ENCODE results near the gene PIRT.
"Not testable (repeated sequence)": the region's sequence is repeated elsewhere in the genome, so short reads cannot be mapped to it uniquely, and the experiment has no call there.

Gene PIRT

DNA sequence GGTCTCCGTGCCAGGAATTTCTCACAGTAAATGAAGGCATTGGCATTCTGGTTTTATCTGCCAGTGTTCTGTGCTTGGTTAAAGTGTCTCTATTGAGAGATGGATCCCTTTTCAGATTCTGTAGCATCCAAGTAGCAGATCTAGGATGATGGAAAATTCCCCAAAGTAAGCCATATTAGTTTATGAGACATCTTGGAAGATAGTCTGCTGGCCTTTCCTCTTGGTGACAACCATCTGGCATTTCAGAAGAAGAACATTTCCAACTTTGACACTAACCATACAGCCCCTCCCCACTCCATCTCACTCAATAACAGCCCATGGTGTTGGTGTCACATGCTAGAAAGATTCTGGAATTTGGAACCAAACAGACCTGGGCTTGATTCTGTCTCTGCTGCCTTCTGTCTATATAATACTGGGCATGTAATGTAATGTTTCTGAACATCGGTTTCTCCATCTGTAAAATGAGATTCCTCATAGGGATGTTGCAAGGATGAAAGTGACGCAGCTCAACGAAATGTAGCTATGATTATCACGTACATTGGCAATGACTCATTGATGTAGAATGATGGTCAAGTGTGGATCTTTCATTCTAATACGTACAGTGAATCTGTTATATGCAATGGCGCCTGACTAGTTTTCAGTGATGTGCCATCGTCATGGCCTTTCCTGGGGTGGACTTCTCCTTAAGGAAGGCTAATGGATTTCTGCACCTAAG lies 32.6 kb upstream of the PIRT start:
- DNase-seq: no peak
- Histone ChIP-seq H3K27me3 (no peaks in the 10 kb centered on the region), H3K4me3 (ENCODE audit: low read depth, low read length) (no peak overlapping the region), H3K4me1 (no peaks in the 10 kb centered on the region), H3K36me3 (no peaks in the 10 kb centered on the region), H3K9me3 (no peaks in the 10 kb centered on the region)
- TF ChIP-seq, protein P1, sequence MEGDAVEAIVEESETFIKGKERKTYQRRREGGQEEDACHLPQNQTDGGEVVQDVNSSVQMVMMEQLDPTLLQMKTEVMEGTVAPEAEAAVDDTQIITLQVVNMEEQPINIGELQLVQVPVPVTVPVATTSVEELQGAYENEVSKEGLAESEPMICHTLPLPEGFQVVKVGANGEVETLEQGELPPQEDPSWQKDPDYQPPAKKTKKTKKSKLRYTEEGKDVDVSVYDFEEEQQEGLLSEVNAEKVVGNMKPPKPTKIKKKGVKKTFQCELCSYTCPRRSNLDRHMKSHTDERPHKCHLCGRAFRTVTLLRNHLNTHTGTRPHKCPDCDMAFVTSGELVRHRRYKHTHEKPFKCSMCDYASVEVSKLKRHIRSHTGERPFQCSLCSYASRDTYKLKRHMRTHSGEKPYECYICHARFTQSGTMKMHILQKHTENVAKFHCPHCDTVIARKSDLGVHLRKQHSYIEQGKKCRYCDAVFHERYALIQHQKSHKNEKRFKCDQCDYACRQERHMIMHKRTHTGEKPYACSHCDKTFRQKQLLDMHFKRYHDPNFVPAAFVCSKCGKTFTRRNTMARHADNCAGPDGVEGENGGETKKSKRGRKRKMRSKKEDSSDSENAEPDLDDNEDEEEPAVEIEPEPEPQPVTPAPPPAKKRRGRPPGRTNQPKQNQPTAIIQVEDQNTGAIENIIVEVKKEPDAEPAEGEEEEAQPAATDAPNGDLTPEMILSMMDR (IDR thresholded peaks at IDR 0.05; ENCODE audit: low read depth, low read length): no peak

GRCh38 chr17:10868744-10869143 lies 30.9 kb upstream of the PIRT start:
- not testable (repeated sequence) for H3K36me3 ChIP-seq; DNase-seq; H3K4me1 ChIP-seq; H3K9me3 ChIP-seq; H3K4me3 ChIP-seq (ENCODE audit: low read depth, low read length); H3K27me3 ChIP-seq

GRCh38 chr17:10859051-10859450 lies 21.2 kb upstream of the PIRT start:
- Histone ChIP-seq H3K36me3 (no peaks in the 10 kb centered on the region), H3K27me3 (no peaks in the 10 kb centered on the region), H3K4me1 (no peaks in the 10 kb centered on the region), H3K9me3 (no peaks in the 10 kb centered on the region), H3K4me3 (ENCODE audit: low read depth, low read length) (no peak overlapping the region)
- TF ChIP-seq, protein P1 (IDR thresholded peaks at IDR 0.05; ENCODE audit: low read depth, low read length): no peak
- DNase-seq: no peak

- no peak for DNase-seq
- Histone ChIP-seq H3K36me3 (no peaks in the 10 kb centered on the region), H3K9me3 (no peaks in the 10 kb centered on the region), H3K4me1 (no peaks in the 10 kb centered on the region), H3K4me3 (ENCODE audit: low read depth, low read length) (no peak overlapping the region), H3K27me3 (no peaks in the 10 kb centered on the region)
- TF ChIP-seq, protein P1 (IDR thresholded peaks at IDR 0.05; ENCODE audit: low read depth, low read length): no peak
These were observed 20.1 kb upstream of the PIRT start for GRCh38 chr17:10857976-10858375.

DNA sequence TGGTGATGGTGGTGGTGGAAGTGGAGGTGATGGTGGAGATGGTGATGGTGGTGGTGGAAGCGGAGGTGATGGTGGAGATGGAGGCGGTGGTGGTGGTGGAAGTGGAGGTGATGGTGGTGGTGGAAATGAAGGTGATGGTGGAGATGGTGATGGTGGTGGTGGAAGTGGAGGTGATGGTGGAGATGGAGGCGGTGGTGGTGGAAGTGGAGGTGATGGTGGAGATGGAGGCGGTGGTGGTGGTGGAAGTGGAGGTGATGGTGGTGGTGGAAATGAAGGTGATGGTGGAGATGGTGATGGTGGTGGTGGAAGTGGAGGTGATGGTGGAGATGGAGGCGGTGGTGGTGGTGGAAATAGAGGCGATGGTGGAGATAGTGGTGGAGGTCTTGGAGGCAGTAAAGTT lies 8.7 kb upstream of the PIRT start:
- H3K27me3 ChIP-seq; H3K9me3 ChIP-seq; DNase-seq; H3K4me1 ChIP-seq; H3K4me3 ChIP-seq (ENCODE audit: low read depth, low read length); H3K36me3 ChIP-seq: not testable (repeated sequence)

DNA sequence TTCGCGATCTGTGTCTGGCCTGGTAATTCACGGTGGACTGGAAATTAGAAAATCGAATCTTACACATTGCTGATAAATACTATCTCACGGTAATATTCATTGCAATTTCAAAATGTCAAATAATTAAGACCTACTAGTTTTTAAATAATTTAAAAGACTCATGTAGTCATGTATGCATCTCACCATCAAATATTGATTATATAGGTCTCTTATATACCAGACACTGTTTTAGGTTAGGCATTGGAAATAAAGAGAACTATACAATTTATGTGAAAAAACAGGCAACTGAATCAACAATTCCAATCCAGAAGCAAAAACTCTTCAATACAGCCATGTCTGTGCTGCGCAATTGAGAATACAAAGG lies 7.5 kb upstream of the PIRT start:
- no peaks in the 10 kb centered on the region for H3K27me3 ChIP-seq
- H3K36me3 ChIP-seq: no peaks in the 10 kb centered on the region
- H3K4me1 ChIP-seq: no peaks in the 10 kb centered on the region
- H3K4me3 ChIP-seq (ENCODE audit: low read depth, low read length): no peak overlapping the region
- no peak for DNase-seq
- TF ChIP-seq, protein P1 (IDR thresholded peaks at IDR 0.05; ENCODE audit: low read depth, low read length): no peak
- no peaks in the 10 kb centered on the region for H3K9me3 ChIP-seq

GRCh38 chr17:10844621-10845387 lies 6.9 kb upstream of the PIRT start:
- TF ChIP-seq, protein P1 (IDR thresholded peaks at IDR 0.05; ENCODE audit: low read depth, low read length): peak; percentile 77
- H3K36me3 ChIP-seq: no peaks in the 10 kb centered on the region
- peak; percentile 61 for DNase-seq
- no peaks in the 10 kb centered on the region for H3K27me3 ChIP-seq
- H3K4me1 ChIP-seq: no peaks in the 10 kb centered on the region
- no peaks in the 10 kb centered on the region for H3K9me3 ChIP-seq
- peak overlapping the region; percentile 29; the same call in 1 of the 2 replicates for H3K4me3 ChIP-seq (ENCODE audit: low read depth, low read length)
